ENCODE results near the gene AGTR1. TPM values are rescaled to one million over a fixed set of nuclear protein-coding genes. Genes with fewer than 3 reads are reported as not detected.
"Not testable (repeated sequence)": the region's sequence is repeated elsewhere in the genome, so short reads cannot be mapped to it uniquely, and the experiment has no call there.

Gene AGTR1
- polyA plus RNA-seq, 1 experiment: 0.98 TPM

- no peak for DNase-seq (ENCODE audit: low read depth)
- CTCF ChIA-PET: interaction anchor here (1.0 kb wide), 1 partner anchor 57 kb away, joined by 3 read pairs; no protein-coding TSS in a partner anchor
- POLR2A ChIA-PET: no interaction called here
Measured at GRCh38 chr3:148763986-148764935, 66.6 kb downstream of the AGTR1 start.

GRCh38 chr3:148772361-148772760 lies 74.7 kb downstream of the AGTR1 start:
- no peak overlapping the region for H3K4me3 ChIP-seq (ENCODE audit: low read depth, low read length)
- DNase-seq (ENCODE audit: low read depth): no peak
- no peaks in the 10 kb centered on the region for H3K36me3 ChIP-seq (ENCODE audit: control insufficient read depth, insufficient read depth, low read length)
- no peaks in the 10 kb centered on the region for H3K27me3 ChIP-seq (ENCODE audit: control insufficient read depth, insufficient read depth, low read length)
- no peak for TF ChIP-seq CTCF (IDR thresholded peaks at IDR 0.05; ENCODE audit: insufficient read depth, low read depth, low read length)
- POLR2A ChIA-PET: no interaction called here
- CTCF ChIA-PET: no interaction called here

More at GRCh38 chr3:148763986-148764935, 66.6 kb downstream of the AGTR1 start:
- no peak for TF ChIP-seq CTCF (IDR thresholded peaks at IDR 0.05; ENCODE audit: insufficient read depth, low read depth, low read length)
- H3K4me3 ChIP-seq (ENCODE audit: low read depth, low read length): no peak overlapping the region
- H3K27me3 ChIP-seq (ENCODE audit: control insufficient read depth, insufficient read depth, low read length): no peaks in the 10 kb centered on the region; the same call in 1 of the 2 replicates
- H3K36me3 ChIP-seq (ENCODE audit: control insufficient read depth, insufficient read depth, low read length): no peaks in the 10 kb centered on the region

- DNase-seq (ENCODE audit: low read depth): no peak
- no peaks in the 10 kb centered on the region for H3K36me3 ChIP-seq (ENCODE audit: control insufficient read depth, insufficient read depth, low read length)
- ChIA-PET POLR2A (no interaction called here), CTCF (no interaction called here)
- no peak overlapping the region for H3K4me3 ChIP-seq (ENCODE audit: low read depth, low read length)
- TF ChIP-seq CTCF (IDR thresholded peaks at IDR 0.05; ENCODE audit: insufficient read depth, low read depth, low read length): no peak
- no peaks in the 10 kb centered on the region for H3K27me3 ChIP-seq (ENCODE audit: control insufficient read depth, insufficient read depth, low read length)
Measured at GRCh38 chr3:148772835-148773234, 75.1 kb downstream of the AGTR1 start.

GRCh38 chr3:148773805-148774204 lies 76.1 kb downstream of the AGTR1 start:
- no peak for TF ChIP-seq CTCF (IDR thresholded peaks at IDR 0.05; ENCODE audit: insufficient read depth, low read depth, low read length)
- Histone ChIP-seq H3K27me3 (ENCODE audit: control insufficient read depth, insufficient read depth, low read length) (no peaks in the 10 kb centered on the region), H3K36me3 (ENCODE audit: control insufficient read depth, insufficient read depth, low read length) (no peaks in the 10 kb centered on the region), H3K4me3 (ENCODE audit: low read depth, low read length) (no peak overlapping the region)
- ChIA-PET POLR2A (no interaction called here), CTCF (no interaction called here)
- DNase-seq (ENCODE audit: low read depth): no peak

- DNase-seq (ENCODE audit: low read depth): no peak
- no peaks in the 10 kb centered on the region for H3K36me3 ChIP-seq (ENCODE audit: control insufficient read depth, insufficient read depth, low read length)
- ChIA-PET POLR2A (no interaction called here), CTCF (no interaction called here)
- no peak overlapping the region for H3K4me3 ChIP-seq (ENCODE audit: low read depth, low read length)
- no peak for TF ChIP-seq CTCF (IDR thresholded peaks at IDR 0.05; ENCODE audit: insufficient read depth, low read depth, low read length)
- no peaks in the 10 kb centered on the region for H3K27me3 ChIP-seq (ENCODE audit: control insufficient read depth, insufficient read depth, low read length)
Measured at GRCh38 chr3:148778926-148779325, 81.2 kb downstream of the AGTR1 start.

GRCh38 chr3:148785026-148785425 lies 87.3 kb downstream of the AGTR1 start:
- POLR2A ChIA-PET: not testable (repeated sequence)

GRCh38 chr3:148786159-148786558 lies 88.5 kb downstream of the AGTR1 start:
- POLR2A ChIA-PET; CTCF ChIA-PET; DNase-seq (ENCODE audit: low read depth): not testable (repeated sequence)

More at GRCh38 chr3:148785026-148785425, 87.3 kb downstream of the AGTR1 start:
- H3K36me3 ChIP-seq (ENCODE audit: control insufficient read depth, insufficient read depth, low read length); H3K27me3 ChIP-seq (ENCODE audit: control insufficient read depth, insufficient read depth, low read length); CTCF ChIA-PET; DNase-seq (ENCODE audit: low read depth); H3K4me3 ChIP-seq (ENCODE audit: low read depth, low read length): not testable (repeated sequence)

More at GRCh38 chr3:148786159-148786558, 88.5 kb downstream of the AGTR1 start:
- H3K36me3 ChIP-seq (ENCODE audit: control insufficient read depth, insufficient read depth, low read length); H3K4me3 ChIP-seq (ENCODE audit: low read depth, low read length); H3K27me3 ChIP-seq (ENCODE audit: control insufficient read depth, insufficient read depth, low read length): not testable (repeated sequence)
